Neural progenitor cell (in vitro differentiated cells): ENCODE results near the gene OLIG2.

Experiments
- CTCF ChIP-seq: fragments of 200-600 bp; sonication (generic); IDR thresholded peaks from 2 replicates; pipeline ENCODE4 v1.5.1; 2017; ENCODE audit warnings: antibody characterized with exemption, mild to moderate bottlenecking
- EZH2 ChIP-seq: fragments of 200-600 bp; sonication (generic); IDR thresholded peaks from 2 replicates; pipeline ENCODE4 v1.6.1; 2017; ENCODE audit warnings: antibody characterized with exemption, mild to moderate bottlenecking, moderate library complexity
- EZH2phosphoT487 ChIP-seq: fragments of 200-600 bp; sonication (generic); IDR thresholded peaks from 2 replicates; pipeline ENCODE4 v1.6.1; 2017; ENCODE audit warnings: antibody characterized with exemption

DNA sequence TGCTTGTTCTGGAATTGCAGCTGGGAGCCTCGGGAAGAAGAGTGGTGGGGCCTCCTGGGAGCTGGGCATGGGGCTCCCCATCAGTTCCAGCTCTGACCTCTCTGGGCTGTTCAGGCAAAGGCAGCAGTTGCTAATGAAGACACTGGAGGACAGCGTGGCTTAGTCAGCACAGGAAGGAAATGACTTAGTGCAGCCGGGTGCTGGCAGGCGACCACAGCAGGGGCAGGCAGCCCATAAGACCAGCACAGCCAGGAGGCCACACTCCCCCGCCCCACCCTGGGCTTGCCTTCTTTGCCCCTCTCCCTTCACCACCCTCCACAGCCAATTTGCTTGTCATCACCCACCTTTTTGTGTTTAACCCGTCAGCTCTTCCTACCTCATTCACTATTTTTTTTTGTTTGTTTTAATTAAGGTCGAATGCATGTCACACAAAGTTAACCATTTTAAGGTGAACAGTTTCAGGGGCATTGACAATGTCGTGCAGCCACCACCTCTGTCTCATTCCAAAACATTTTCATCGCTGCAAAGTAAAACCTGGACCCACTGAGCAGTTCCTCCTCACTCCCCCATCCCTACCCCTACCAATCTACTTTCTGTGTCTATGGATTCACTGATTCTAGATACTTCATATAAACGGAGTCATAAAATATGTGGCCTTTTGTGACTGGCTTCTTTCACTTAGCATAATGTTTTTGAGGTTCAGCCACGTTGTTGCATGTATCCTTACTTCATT is 10.9 kb downstream of the OLIG2 start:
- TF ChIP-seq CTCF: no peak
- TF ChIP-seq EZH2: no peak
- TF ChIP-seq EZH2phosphoT487: no peak
